ENCODE results near the gene METAP1.

GRCh38 chr4:99077177-99077576 is 81.7 kb downstream of the METAP1 start:
- no peak for TF ChIP-seq CTCF (conservative IDR thresholded peaks at IDR 0.05 in 1 of 2, IDR thresholded peaks at IDR 0.05 in 1 of 2; ENCODE audit: low read depth in 1 of 2, low read length in 2 of 2)
- no peak for TF ChIP-seq EZH2 (IDR thresholded peaks at IDR 0.05; ENCODE audit: low read length, missing control alignments)
